ENCODE measurements around the gene LRRFIP1.

DNA sequence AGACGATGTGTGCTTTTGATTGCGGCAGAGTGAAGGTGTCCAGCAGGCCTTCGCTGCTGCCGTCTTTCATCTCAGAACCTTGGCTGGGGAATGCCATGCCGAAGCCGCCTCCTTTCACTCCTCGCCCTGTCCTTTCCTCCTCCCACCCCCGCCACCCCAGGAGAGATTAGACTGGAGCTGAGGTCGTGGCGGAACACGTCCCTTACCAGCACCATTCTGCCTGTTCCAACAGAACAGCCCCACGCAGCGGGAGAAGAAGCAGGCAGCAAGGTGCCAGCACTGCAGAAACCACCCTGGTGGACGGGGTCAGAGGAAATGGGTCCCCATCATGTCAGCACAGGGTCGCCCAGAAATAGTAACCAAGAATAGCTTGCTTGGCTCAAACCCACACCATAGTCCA, 146.4 kb downstream of the LRRFIP1 start:
- TF ChIP-seq, protein P1, sequence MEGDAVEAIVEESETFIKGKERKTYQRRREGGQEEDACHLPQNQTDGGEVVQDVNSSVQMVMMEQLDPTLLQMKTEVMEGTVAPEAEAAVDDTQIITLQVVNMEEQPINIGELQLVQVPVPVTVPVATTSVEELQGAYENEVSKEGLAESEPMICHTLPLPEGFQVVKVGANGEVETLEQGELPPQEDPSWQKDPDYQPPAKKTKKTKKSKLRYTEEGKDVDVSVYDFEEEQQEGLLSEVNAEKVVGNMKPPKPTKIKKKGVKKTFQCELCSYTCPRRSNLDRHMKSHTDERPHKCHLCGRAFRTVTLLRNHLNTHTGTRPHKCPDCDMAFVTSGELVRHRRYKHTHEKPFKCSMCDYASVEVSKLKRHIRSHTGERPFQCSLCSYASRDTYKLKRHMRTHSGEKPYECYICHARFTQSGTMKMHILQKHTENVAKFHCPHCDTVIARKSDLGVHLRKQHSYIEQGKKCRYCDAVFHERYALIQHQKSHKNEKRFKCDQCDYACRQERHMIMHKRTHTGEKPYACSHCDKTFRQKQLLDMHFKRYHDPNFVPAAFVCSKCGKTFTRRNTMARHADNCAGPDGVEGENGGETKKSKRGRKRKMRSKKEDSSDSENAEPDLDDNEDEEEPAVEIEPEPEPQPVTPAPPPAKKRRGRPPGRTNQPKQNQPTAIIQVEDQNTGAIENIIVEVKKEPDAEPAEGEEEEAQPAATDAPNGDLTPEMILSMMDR (IDR thresholded peaks at IDR 0.05) = no peak
- TF ChIP-seq POLR2A (IDR thresholded peaks at IDR 0.05) = no peak

Measured in adrenal gland (tissue), 5 donors.